Measurements from ENCODE around the gene SRBD1.
A peak's percentile ranks its signal among the peaks of the same experiment; 100 is the strongest.

The SRBD1 gene, protein sequence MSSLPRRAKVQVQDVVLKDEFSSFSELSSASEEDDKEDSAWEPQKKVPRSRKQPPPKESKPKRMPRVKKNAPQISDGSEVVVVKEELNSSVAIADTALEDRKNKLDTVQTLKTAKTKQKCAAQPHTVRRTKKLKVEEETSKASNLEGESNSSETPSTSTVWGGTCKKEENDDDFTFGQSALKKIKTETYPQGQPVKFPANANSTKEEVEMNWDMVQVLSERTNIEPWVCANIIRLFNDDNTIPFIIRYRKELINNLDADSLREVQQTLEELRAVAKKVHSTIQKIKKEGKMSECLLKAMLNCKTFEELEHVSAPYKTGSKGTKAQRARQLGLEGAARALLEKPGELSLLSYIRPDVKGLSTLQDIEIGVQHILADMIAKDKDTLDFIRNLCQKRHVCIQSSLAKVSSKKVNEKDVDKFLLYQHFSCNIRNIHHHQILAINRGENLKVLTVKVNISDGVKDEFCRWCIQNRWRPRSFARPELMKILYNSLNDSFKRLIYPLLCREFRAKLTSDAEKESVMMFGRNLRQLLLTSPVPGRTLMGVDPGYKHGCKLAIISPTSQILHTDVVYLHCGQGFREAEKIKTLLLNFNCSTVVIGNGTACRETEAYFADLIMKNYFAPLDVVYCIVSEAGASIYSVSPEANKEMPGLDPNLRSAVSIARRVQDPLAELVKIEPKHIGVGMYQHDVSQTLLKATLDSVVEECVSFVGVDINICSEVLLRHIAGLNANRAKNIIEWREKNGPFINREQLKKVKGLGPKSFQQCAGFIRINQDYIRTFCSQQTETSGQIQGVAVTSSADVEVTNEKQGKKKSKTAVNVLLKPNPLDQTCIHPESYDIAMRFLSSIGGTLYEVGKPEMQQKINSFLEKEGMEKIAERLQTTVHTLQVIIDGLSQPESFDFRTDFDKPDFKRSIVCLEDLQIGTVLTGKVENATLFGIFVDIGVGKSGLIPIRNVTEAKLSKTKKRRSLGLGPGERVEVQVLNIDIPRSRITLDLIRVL

DNA sequence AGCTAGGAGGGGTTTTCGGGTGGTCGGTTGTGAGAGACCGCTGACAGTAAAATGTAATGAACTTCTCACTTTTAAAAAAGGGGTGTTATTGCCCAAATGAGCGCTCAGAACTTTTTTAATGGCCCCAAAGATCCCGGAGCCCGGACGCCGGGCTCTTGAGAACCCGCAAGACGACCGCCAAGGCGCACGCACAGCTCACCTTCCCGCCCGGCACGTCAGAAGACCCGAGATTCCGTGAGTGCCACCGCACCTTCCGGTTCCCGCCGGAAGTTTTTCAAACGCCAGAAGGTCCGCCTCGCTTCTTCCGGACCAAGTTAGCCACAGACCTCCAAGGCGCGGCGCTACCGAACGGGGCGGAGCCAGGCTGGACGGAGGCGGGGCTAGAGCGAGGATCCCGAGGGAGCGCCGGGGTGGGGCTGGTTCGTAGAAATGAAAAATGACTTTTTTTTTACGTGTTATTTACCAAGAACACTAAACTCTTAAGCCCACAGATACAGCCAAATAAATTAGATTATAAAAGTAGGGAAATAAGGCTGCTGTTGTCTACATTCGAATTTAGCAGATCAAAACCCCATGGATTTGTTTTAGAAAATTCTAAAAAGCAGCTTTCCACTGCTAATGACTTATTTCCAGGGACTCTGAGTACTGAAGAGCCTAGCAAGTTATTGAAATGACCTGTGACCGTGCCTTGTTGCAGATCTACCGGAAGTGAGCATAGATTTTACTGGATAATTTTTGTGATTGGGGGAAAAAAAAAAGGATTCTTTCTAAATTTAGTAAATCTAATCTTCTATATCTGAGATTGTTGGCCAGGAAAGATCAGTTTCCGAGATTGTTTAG is at the start of gene SRBD1:
SRBD1 (minus strand) TSS at position 248 of the 840 bp plus-strand sequence. CDS start 5,826 bp downstream, outside the sequence.
- DNase-seq (ENCODE audit: extremely low spot score, insufficient read length, low read depth), result peak; percentile 84
- peak; percentile 99 for FAIRE-seq

DNA sequence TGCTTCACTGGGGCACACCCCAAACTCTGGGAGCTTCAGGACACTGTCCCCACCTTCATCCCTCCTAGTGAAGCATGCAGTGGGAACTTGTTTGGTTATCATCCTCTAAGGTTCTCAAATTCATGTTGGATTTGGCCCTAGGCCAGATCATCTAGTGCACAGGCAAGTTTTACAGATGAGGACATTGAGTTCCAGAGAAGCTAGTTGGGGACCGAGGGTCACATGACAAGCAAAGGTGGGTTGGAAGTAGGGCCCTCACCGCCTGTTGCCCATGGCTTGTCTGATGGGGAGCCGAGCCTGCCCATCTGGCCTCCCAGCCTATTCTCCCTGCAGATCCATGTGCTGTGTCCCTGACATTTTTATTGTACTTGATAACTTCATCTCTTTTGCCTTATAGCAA is 43.2 kb upstream of the SRBD1 start:
- FAIRE-seq (no peak), DNase-seq (ENCODE audit: extremely low spot score, insufficient read length, low read depth) (no peak)

DNA sequence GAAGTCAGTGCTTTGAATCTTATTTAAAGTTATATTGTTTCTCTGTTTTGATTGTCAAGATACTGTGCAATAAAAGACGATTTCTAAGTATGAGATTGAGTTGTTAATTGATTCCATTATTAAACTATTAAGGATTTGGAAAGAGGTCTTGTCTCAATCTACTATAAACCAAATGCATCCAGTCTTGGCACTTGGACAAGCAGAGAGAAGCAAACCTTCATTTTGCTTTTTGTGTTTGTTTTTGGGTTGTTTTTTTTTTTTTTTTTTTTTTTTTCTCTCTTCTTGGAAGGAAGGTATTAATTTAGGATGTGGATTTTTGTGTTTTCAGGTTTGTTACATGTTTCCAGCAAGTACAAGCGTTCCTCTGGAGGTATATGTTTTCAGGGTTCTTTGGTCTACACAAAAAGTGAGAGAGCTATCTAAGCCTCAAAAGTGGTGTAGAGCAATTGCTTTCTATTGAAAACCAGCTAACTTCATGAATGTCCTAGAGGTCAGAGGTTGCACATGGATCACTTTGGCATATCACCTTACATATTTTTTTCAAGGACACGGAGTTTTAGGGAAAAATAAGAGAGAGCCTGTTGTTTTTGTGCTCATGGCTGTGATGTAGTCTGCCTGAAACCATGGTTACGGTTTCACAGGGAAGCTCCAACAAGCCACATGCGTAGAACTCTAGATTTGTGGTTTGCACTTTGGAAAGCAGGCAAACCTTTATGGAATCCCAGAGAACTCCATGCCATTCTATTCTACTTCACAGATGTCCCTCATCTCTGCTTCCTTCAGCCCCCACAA is 42.3 kb upstream of the SRBD1 start:
- no peak for FAIRE-seq
- no peak for DNase-seq (ENCODE audit: extremely low spot score, insufficient read length, low read depth)

DNA sequence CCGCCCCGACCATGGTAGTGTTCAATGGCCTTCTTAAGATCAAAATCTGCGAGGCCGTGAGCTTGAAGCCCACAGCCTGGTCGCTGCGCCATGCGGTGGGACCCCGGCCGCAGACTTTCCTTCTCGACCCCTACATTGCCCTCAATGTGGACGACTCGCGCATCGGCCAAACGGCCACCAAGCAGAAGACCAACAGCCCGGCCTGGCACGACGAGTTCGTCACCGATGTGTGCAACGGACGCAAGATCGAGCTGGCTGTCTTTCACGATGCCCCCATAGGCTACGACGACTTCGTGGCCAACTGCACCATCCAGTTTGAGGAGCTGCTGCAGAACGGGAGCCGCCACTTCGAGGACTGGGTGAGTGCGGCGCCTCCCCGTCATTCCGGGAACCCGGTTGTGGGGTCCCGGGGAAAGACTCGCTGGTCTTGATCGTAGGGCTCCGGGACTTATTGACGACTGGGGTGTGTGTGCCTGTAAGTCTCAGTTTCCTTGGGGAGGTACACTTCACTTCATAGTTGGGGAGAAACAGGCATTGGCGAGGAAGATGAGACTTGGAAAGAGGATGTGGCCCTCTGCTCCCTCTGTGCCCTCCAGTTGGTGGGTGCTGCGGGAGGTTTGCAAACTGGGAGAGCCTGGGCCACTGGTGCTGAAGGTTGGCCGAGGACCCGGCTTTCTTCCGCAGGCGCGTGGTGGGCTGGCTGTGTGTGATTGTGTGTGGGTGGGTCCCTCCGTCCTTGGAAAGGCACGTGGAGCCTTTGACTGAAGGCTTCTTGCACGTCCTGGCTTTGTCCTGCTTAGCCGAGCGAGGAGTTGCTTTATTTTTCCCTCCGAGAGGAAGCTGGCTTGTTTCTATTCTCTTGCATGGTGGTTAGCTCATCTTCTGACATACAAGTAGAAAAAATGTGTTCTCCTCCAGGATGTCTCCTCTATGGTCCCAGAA is 41.3 kb upstream of the SRBD1 start:
- FAIRE-seq (peak; percentile 73), DNase-seq (ENCODE audit: extremely low spot score, insufficient read length, low read depth) (no peak)

DNA sequence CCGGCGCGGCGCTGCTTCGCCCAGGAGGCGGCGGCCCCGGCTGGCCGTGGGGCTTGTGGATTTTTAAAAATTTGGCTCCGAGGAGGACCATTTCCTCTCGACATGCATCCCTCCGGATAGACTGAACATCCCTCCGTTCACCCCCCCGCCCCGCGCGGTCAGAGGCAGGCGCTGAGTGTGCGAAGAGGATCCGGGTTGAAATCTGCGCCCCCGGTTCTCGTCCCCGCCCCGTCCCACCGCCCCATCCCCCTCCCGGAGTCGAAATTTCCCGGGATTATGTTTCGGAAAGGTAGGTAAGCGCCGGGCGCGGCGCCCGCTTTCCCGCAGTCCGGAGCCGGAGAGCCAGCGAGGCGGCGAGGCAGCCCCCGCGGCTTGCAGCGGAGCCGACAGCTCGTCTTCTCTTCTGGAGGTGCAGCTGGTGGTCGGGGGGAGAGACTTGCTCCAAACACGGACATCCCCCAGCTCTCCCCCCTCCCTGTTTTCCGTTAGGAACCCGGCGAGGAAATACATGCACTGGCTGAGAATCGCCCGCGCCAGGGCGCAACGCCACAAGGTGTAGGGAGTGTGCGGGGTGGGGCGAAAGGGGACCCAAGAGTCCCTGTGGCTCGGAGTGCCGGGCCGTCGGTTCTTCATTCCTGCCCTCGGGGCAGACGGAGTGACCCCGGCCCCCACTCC is 40.5 kb upstream of the SRBD1 start, which contains the start of gene PRKCE:
PRKCE (plus strand) TSS at position 261 of the 675 bp plus-strand sequence.
- DNase-seq (ENCODE audit: extremely low spot score, insufficient read length, low read depth) (no peak), FAIRE-seq (no peak)

DNA sequence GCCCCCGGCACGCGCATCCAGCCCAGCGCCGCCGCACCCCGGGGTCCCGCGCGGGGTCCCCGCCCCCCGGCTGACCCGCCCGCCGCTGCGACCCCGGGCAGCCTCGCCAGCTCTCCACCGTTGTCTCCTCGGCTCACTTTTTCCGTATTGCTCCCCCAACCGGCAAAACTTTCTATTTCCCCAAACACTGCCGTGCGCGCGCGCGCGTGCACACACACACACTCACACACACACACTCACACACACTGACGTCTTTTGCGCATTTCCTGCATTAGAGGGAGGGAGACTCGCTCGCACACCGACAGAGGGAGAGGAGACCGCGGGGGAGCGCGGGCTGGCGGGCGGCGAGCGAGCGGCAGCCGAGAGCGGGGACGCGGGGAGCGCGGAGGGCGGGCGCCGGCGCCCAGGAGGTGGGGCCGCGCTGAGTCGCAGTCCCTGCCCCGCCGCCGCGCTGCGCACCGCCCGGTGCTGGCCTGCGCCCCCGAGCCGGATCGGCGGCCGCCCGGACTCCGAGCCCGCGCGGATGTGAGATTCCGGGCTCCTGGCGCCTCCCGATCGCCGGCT is 39.9 kb upstream of the SRBD1 start:
- DNase-seq (ENCODE audit: extremely low spot score, insufficient read length, low read depth) (peak; percentile 80), FAIRE-seq (peak; percentile 97)

DNA sequence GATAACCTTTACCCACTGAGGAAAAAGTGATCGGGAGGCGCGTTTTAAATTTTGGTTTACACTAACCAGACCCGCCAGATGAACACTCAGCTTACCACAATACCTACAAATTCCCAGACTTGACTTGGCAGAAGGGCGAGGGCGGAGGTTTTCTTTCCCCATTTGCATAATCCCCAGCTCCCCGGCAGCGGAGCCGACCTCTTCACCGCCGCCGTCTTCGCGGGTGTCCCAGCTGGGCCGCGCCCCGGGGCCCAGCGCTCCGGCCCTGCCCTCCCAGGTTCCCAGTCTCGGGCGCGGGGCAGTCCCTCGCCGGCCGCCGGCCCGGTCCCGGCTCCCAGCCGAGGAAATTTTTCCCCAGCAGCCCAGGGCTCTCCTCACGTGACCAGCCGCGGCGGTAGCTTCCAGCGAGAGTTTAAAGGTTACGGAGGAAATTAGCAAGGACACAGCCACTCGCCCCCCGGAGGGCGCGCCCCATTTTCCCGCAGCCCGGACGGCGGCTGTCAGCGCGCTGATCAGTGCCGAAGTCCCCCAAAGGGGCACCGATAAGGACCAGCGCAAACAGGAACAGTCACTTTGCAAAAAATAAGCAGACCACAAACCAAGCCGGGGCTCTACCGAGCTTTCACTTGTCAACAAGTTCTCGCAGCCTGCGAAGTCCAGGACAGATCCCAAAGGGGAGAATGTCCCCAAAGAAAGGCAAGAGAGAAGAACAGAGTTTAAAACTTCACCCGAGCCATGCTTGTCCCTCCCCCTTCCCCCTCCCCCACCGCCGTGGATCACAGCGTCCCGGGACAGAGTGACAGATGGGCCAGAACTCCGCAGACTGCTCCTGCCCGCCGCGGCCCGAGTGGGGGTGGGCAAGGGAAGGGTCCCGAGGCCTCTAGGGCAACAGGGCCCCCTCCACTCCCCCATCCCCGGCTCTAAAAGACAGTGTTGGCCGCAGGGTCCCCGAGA is 39.1 kb upstream of the SRBD1 start:
- DNase-seq (ENCODE audit: extremely low spot score, insufficient read length, low read depth) (no peak), FAIRE-seq (peak; percentile 84)

DNA sequence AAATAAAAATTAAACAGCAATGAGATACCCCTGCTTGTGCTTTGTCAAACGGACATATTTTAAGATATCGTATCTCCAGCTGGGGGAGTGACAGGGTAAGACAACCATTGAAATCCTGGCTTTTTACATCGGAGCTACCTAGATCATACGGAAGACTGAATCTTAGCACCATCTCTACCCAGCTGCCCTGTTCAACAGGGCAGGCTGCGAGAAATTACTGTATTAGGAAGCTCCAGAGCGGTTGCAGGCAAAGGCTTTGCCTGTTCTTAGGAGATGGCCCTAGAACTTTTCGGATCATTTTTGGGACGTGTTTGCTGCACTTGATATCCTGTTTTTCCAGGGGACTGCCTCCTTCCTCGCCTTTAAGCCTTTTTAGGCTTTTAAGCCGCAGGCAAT is 38.4 kb upstream of the SRBD1 start:
- no peak for DNase-seq (ENCODE audit: extremely low spot score, insufficient read length, low read depth)
- no peak for FAIRE-seq

DNA sequence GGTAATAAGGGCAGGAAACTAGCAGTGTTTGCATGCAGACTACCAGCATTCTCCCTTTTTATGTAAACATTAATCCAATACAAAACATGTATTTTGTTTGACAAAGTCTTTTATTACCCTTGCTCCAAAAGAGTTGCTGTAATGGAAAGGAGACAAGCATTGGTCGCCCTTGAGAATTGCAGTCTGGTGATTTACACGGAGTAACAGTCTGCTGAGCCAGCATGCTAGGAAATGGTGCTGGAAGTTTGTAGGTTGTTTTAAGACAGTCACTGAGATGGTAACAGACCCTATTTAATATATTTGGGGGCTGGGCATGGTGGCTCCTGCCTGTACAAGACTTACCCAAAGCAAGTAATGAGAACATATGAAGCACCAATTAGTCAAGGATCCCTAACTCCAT is 37.6 kb upstream of the SRBD1 start:
- no peak for FAIRE-seq
- no peak for DNase-seq (ENCODE audit: extremely low spot score, insufficient read length, low read depth)

DNA sequence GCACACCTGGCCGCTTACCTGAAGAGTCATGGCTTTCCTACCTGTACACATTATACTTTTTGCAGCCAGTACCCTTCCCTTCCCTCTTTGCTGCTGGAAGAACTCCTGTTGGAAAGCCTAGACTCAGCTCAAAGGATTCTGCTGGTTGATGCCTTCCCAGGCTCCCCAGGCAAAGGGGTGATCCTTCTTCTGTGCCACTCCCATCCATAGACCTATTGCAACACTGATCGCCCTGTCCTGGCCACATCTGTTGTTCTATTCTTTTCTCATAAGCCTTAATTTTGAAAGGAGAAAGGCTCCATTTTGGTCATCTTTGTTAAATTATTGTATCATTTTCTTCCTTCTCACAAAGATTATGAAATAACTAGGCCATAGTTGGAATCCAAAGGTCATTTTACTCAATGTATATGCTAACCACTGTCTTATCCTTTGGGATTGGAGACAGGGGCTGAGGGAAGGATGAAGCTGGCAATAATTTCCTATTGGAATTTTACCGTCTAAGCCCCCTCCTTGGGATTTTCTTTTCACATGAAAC is 37.0 kb upstream of the SRBD1 start:
- FAIRE-seq (no peak), DNase-seq (ENCODE audit: extremely low spot score, insufficient read length, low read depth) (no peak)

DNA sequence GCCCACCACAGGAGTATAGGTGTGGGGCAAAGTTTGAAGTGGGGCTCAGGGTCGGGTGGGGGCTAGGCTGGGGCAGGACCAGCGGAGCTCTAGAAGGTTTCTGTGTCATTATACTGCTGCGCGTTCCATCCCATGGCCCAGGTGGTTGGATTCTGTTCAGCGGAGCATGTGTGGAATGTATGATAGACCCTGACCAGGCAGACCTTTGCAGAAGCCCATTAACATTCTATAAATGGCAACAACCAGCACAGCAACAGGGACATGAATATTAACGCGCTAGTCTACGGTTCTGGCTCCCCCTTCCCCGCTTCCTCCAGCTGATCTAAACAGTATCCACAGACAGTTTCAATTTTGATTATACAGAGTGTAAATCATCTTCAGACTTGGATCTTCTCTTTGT is 36.3 kb upstream of the SRBD1 start:
- no peak for DNase-seq (ENCODE audit: extremely low spot score, insufficient read length, low read depth)
- FAIRE-seq, result no peak

DNA sequence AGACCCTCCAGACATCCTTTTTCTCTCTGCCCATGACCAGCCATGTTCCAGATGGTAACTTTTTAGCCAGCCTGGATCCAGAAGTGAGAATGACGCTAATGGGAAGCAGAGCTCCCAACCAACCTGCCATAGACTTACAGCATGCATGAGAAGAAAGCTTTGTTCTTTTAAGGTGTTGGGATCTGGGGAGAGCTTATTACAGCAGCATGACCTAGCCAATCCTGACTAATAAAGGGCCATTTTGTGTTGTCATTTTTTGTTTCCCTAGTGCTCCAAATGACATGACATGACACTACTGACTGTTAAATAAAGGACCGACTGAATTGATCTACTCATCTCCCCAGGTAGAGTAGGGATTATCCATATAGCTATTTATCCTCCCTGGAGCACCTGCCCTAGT is 35.2 kb upstream of the SRBD1 start:
- no peak for DNase-seq (ENCODE audit: extremely low spot score, insufficient read length, low read depth)
- no peak for FAIRE-seq

DNA sequence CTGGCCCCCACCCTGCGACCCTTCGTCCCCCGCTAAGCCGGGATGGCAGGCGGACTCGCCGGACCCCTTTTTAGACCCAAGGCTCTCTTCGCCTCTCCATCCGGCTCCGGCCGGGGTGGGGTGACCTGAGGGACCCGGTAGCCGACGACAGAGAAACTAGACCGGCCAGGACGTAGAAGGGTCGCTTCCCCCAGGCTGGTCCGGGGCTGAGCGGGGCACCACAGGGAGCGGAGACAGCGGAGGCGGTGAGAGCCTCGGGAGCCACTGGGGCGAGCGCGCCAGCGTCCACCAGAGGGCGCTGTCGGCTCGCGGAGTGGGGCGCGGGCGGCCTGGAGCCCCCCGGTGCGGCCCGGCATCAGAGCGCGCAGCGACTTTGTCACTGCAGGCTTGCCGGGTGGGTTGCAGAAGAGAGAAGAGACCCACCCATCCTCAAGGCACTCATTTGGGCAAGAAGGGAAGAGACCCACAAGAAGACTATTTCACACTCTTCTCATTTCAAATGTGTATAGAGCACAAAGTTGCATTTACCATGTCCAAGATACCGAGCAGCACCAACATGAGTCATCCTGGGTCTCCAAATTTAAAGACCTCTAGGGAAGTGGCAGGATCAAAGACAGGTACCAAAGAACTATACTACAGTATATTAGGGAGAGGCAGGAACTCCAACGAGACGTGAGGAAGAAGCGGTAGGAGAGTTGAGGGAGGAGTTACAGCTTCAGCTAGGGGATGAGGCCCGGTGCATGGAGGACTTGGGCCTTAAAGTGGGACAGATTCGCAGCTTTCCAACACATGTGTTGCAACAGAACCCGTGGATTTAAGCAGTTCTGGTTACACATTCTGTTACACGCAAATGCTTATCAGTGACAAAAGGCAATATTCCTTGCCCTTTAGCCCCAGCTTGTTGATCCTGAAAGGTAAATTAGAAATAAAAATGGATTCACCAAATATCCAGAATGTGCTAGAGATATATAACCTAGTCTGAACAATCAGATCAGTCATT is 32.8 kb upstream of the SRBD1 start:
- FAIRE-seq (peak; percentile 71), DNase-seq (ENCODE audit: extremely low spot score, insufficient read length, low read depth) (peak; percentile 66)

DNA sequence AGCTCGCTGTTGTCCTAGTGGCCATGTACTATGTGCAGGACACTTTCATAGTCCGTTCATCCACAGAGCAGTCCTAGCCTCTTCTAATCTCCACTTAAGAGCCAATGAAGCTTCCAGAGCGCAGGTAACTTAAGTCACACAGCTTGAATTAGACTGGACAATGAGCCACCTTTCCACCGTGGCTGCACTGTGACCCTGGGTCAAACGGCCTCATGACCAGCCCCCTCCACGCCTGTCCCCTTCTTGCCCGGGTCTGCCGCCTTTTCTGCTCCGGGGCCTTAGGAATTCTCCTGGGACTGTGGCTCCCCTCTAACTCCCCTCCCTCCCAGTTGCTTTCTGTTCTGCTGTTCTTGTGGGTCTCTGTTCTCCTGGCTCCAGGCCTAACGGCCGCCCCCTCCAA is 32.0 kb upstream of the SRBD1 start:
- DNase-seq (ENCODE audit: extremely low spot score, insufficient read length, low read depth) (no peak), FAIRE-seq (no peak)

DNA sequence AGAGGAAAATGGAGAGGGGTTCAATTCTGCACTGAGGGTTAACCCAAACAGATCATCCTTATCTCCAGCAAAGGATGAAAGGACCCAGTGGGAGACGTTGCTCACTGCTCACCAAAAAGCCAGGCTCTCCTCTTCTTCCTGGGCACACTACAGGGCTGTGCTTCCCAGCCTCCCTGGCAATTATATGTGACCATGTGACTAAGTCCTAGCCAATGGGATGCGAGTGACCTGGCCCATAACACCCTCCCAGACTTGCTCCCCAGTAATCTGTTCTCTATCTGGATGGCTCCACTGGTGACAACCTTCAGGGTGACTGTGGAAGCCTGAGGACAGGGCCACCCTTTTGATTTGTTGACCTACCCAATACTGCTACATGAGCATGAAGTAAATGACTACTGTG is 29.5 kb upstream of the SRBD1 start:
- DNase-seq (ENCODE audit: extremely low spot score, insufficient read length, low read depth), result no peak
- FAIRE-seq, result no peak

Data from GM18507 (cell line).